CD14-positive monocyte (primary cell): Measurements from ENCODE around the gene SPTBN1. TPM values are rescaled to one million over a fixed set of nuclear protein-coding genes. Genes with fewer than 3 reads are reported as not detected.

ENCODE experiments used
- DNase-seq, 3 donors: peaks; one replicate each; pipeline ENCODE4 v3.0.0-alpha.2; 2011 to 2022
- H2AFZ ChIP-seq: 2 replicates; pipeline ENCODE4 v1.6.0; 2012; ENCODE audit warnings: mild to moderate bottlenecking, low read depth, low read length, inconsistent platforms; ENCODE audit not compliant: insufficient read depth, poor library complexity, severe bottlenecking
- H3K27ac ChIP-seq, 2 donors: 1 replicate in 1 of 2; 2 replicates in 1 of 2; pipeline ENCODE4 v1.5.1; 2012 to 2013; ENCODE audit warnings: low read length in 2 of 2, control low read depth in 1 of 2, inconsistent platforms in 1 of 2, low read depth in 1 of 2, mild to moderate bottlenecking in 1 of 2
- H3K27me3 ChIP-seq, 2 donors: one replicate each; pipeline versions ENCODE4 v1.6.0 to v1.6.1; 2011 to 2013; ENCODE audit warnings: low read length in 2 of 2; ENCODE audit not compliant: control insufficient read depth in 2 of 2, insufficient read depth in 2 of 2
- H3K36me3 ChIP-seq, 2 donors: replicated peaks in 1 of 2; 1 replicate in 1 of 2; 2 replicates in 1 of 2; pipeline versions ENCODE4 v1.5.1 to v1.6.1; 2012 to 2013; ENCODE audit warnings: low read length in 2 of 2, control low read depth in 1 of 2, inconsistent platforms in 1 of 2, mild to moderate bottlenecking in 1 of 2; ENCODE audit not compliant: insufficient read depth in 2 of 2, control insufficient read depth in 1 of 2
- H3K4me1 ChIP-seq, 2 donors: 1 replicate in 1 of 2; 2 replicates in 1 of 2; pipeline versions ENCODE4 v1.5.1 to v1.6.1; 2012 to 2013; ENCODE audit warnings: low read length in 2 of 2, control low read depth in 1 of 2, inconsistent platforms in 1 of 2, mild to moderate bottlenecking in 1 of 2, moderate library complexity in 1 of 2; ENCODE audit not compliant: insufficient read depth in 2 of 2, control insufficient read depth in 1 of 2
- H3K4me2 ChIP-seq: replicated peaks from 2 replicates; pipeline ENCODE3; 2012; ENCODE audit warnings: low read length, moderate library complexity, mild to moderate bottlenecking; ENCODE audit not compliant: poor library complexity, severe bottlenecking; ENCODE audit errors: extremely low read depth
- H3K4me3 ChIP-seq, 3 experiments: fragments of 200-600 bp in 1 of 3; sonication (generic) in 1 of 3; replicated peaks in 1 of 3; 1 replicate in 2 of 3; 2 replicates in 1 of 3; pipeline ENCODE4 v1.5.1; 2011 to 2013; ENCODE audit warnings: low read length in 3 of 3, mild to moderate bottlenecking in 3 of 3, control low read depth in 2 of 3, low read depth in 2 of 3, inconsistent platforms in 1 of 3, moderate library complexity in 1 of 3
- H3K79me2 ChIP-seq: 2 replicates; pipeline ENCODE4 v1.6.0; 2012; ENCODE audit warnings: mild to moderate bottlenecking, control low read depth, inconsistent platforms, low read length, moderate library complexity; ENCODE audit not compliant: insufficient read depth
- H3K9ac ChIP-seq: 2 replicates; pipeline ENCODE4 v1.6.0; 2017; ENCODE audit warnings: low read length, mild to moderate bottlenecking; ENCODE audit not compliant: insufficient read depth, poor library complexity, severe bottlenecking
- H3K9me3 ChIP-seq, 2 donors: replicated peaks in 1 of 2; 1 replicate in 1 of 2; 2 replicates in 1 of 2; pipeline versions ENCODE4 v1.5.1 to v1.6.1; 2012 to 2013; ENCODE audit warnings: low read length in 2 of 2, control low read depth in 1 of 2; ENCODE audit not compliant: control insufficient read depth in 1 of 2, insufficient read depth in 1 of 2
- H4K20me1 ChIP-seq: 2 replicates; pipeline ENCODE4 v1.6.0; 2012; ENCODE audit warnings: mild to moderate bottlenecking, low read length, control low read depth, moderate library complexity; ENCODE audit not compliant: insufficient read depth
- H3K27ac Mint-ChIP-seq, 7 donors: one replicate each; pipeline ENCODE4 v1.8.0; 2020; ENCODE audit warnings: mild to moderate bottlenecking in 7 of 7, mixed read lengths in 7 of 7, moderate library complexity in 6 of 7, inconsistent platforms in 2 of 7
- H3K27me3 Mint-ChIP-seq, 3 donors: one replicate each; pipeline ENCODE4 v1.8.0; 2021 to 2022; ENCODE audit warnings: low read depth in 3 of 3, mild to moderate bottlenecking in 3 of 3, mixed read lengths in 3 of 3, moderate library complexity in 3 of 3, inconsistent platforms in 1 of 3
- H3K36me3 Mint-ChIP-seq, 2 donors: one replicate each; pipeline ENCODE4 v1.8.0; 2020; ENCODE audit warnings: mixed read lengths in 2 of 2, inconsistent platforms in 1 of 2, mild to moderate bottlenecking in 1 of 2
- H3K4me1 Mint-ChIP-seq: one replicate; pipeline ENCODE4 v1.8.0; 2020; ENCODE audit warnings: mild to moderate bottlenecking, mixed read lengths
- H3K4me3 Mint-ChIP-seq, 2 donors: one replicate each; pipeline ENCODE4 v1.8.0; 2020; ENCODE audit warnings: mild to moderate bottlenecking in 2 of 2, mixed read lengths in 2 of 2, moderate library complexity in 1 of 2
- H3K9me3 Mint-ChIP-seq, 7 donors: one replicate each; pipeline ENCODE4 v1.8.0; 2020 to 2022; ENCODE audit warnings: mixed read lengths in 7 of 7, mild to moderate bottlenecking in 6 of 7, moderate library complexity in 6 of 7, inconsistent platforms in 2 of 7
- WGBS: methylation state at CpG from one replicate; pipeline ENCODE4 v1.1.5; 2013; ENCODE audit warnings: missing lambda C conversion rate; ENCODE audit not compliant: insufficient coverage; 5-methylcytosine and 5-hydroxymethylcytosine counted together
- intact Hi-C, 2 donors: fragments of 100-400 bp; cut with micrococcal nuclease; formaldehyde crosslinking; loops; one replicate each; pipeline versions ENCODE4 v1.15.0 to v1.15.1; 2023
- polyA plus RNA-seq, 3 donors: library from polyadenylated mRNA; depleted of rRNA in 1 of 3; unstranded in 2 of 3; stranded (reverse) in 1 of 3; fragments of 300-500 nt in 2 of 3; fragments of >200 nt in 1 of 3; fragmentation: Illumina TruSeq in 2 of 3; gene quantifications; 1 replicate in 2 of 3; 2 replicates in 1 of 3; pipeline ENCODE4 v1.2.3, GENCODE V29; 2012 to 2021
- TF ChIP-seq, protein P1 (sequence below): fragments of 200-600 bp; IDR thresholded peaks from one replicate; pipeline ENCODE4 v1.8.0; 2022; ENCODE audit warnings: antibody characterized with exemption, mild to moderate bottlenecking

SPTBN1 gene
- polyA plus RNA-seq, 3 donors, result 0.79 to 2.8 (median 1.7) TPM

DNA sequence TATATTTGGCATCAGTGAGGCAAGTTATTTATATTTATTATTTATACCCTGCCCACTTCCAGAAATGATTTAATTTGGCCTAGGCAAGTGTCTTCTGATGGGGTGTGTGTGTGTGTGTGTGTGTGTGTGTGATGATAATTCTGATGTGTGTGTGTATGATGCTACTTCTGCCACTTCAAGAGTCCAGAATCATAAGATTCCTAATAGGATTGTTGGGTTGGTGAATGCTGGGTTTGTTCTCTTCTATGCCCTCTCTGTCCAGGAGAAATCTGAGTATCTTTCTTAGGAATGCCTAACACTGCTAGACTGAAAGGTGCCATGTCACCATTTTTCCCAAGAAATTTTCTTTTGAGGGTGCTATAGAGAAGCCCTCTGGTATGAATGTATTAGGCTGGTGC is 122.5 kb downstream of the SPTBN1 start:
- no peak overlapping the region for H3K4me3 Mint-ChIP-seq
- no peaks in the 10 kb centered on the region for H3K27me3 ChIP-seq
- TF ChIP-seq, protein P1, sequence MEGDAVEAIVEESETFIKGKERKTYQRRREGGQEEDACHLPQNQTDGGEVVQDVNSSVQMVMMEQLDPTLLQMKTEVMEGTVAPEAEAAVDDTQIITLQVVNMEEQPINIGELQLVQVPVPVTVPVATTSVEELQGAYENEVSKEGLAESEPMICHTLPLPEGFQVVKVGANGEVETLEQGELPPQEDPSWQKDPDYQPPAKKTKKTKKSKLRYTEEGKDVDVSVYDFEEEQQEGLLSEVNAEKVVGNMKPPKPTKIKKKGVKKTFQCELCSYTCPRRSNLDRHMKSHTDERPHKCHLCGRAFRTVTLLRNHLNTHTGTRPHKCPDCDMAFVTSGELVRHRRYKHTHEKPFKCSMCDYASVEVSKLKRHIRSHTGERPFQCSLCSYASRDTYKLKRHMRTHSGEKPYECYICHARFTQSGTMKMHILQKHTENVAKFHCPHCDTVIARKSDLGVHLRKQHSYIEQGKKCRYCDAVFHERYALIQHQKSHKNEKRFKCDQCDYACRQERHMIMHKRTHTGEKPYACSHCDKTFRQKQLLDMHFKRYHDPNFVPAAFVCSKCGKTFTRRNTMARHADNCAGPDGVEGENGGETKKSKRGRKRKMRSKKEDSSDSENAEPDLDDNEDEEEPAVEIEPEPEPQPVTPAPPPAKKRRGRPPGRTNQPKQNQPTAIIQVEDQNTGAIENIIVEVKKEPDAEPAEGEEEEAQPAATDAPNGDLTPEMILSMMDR, result no peak
- peaks cover 58% of the 10 kb centered on the region for H3K4me1 Mint-ChIP-seq
- peaks cover 39 to 45% of the 10 kb centered on the region in 2 donors for H3K4me1 ChIP-seq
- no peak overlapping the region for H3K4me3 ChIP-seq
- intact Hi-C loops, result loop anchor here in 1 of 2 donors (10.0 kb wide), 1 partner anchor 54 kb away; no protein-coding TSS in a partner anchor
- no peaks in the 10 kb centered on the region for H3K27me3 Mint-ChIP-seq
- H3K27ac ChIP-seq, result no peak overlapping the region
- peaks cover 11 to 12% of the 10 kb centered on the region in 2 donors for H3K36me3 Mint-ChIP-seq
- no peaks in the 10 kb centered on the region for H3K36me3 ChIP-seq
- no peak overlapping the region for H2AFZ ChIP-seq
- no peaks in the 10 kb centered on the region for H4K20me1 ChIP-seq
- no peaks in the 10 kb centered on the region for H3K9me3 ChIP-seq
- no peak overlapping the region for H3K9ac ChIP-seq
- H3K4me2 ChIP-seq, result no peak overlapping the region
- no peak for DNase-seq
- no peak overlapping the region for H3K27ac Mint-ChIP-seq
- H3K9me3 Mint-ChIP-seq, result no peaks in the 10 kb centered on the region
- H3K79me2 ChIP-seq, result peaks cover 87% of the 10 kb centered on the region

DNA sequence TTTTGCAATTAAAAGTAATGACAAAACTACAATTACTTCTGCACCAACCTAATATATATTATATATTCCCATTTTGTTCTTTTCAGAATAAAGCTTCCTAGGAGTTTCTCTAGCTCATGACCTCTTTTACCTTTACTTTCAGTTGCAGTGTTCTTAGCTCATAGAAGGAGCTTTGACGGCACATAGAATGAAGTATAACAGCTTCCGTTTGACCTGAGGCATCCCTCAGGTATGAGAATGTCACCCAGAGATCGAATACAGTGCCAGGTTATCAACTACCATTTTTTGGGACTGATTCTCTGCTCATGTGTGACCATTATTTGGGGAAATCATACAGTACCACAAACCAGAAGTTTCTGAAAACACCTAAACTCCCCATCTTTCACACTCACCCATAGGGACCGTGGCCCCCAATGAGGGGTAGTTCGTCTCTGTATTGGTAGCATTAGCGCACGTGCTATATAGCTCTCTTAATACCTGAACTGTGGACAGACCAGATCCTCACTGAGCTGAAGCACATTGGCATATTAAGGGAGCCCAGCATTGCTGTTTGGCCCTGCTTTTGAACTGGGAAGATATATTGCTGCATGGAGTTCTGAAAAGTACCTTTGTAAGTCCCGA is 123.0 kb downstream of the SPTBN1 start:
- H4K20me1 ChIP-seq, result no peaks in the 10 kb centered on the region
- no peaks in the 10 kb centered on the region for H3K36me3 ChIP-seq
- TF ChIP-seq, protein P1, result no peak
- peaks cover 53% of the 10 kb centered on the region for H3K4me1 Mint-ChIP-seq
- H3K4me3 Mint-ChIP-seq, result no peak overlapping the region
- H3K4me1 ChIP-seq, result peaks cover 34 to 40% of the 10 kb centered on the region in 2 donors
- intact Hi-C loops, result loop anchor here in 1 of 2 donors (10.0 kb wide), 1 partner anchor 54 kb away; no protein-coding TSS in a partner anchor
- H3K27me3 Mint-ChIP-seq, result no peaks in the 10 kb centered on the region
- H3K4me3 ChIP-seq, result no peak overlapping the region
- H3K9me3 Mint-ChIP-seq, result no peaks in the 10 kb centered on the region
- peaks cover 89% of the 10 kb centered on the region for H3K79me2 ChIP-seq
- no peak overlapping the region for H3K4me2 ChIP-seq
- H2AFZ ChIP-seq, result no peak overlapping the region
- DNase-seq, result no peak
- no peaks in the 10 kb centered on the region for H3K9me3 ChIP-seq
- H3K9ac ChIP-seq, result no peak overlapping the region
- 95% methylated on average over 6 of the region's 8 CpGs for WGBS
- H3K27ac ChIP-seq, result no peak overlapping the region
- H3K27ac Mint-ChIP-seq, result peak overlapping the region in 1 of 7 donors; percentile 43
- H3K27me3 ChIP-seq, result no peaks in the 10 kb centered on the region
- peaks cover 11 to 12% of the 10 kb centered on the region in 2 donors for H3K36me3 Mint-ChIP-seq
